ENCODE results near the gene NAA40. TPM values are rescaled to one million over a fixed set of nuclear protein-coding genes. Genes with fewer than 3 reads are reported as not detected.

NAA40 gene
- total and polyA plus RNA-seq, 2 of the 13 experiments (the other 11 are each of a cell fraction or from before 2014, with no cell fraction given), result 11.1 to 17.9 TPM

DNA sequence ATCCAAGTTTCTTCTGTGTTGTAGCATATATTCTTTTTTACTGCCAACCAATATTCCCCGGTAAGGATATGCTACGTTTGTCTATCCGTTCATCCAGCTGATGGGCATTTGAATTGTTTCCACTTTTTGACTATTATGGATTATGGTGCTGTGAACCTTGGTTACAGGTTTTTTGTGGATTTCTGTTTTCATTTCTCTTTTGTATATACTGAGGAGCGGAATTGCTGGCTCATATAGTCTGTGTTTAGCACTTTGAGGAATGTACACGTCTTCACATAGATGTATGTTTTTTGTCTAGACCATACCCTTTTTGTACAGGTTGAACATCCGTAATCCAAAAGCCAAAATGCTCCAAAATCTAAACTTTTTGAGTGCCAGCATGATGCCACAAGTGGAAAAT lies 45.4 kb upstream of the NAA40 start:
- no TSS peak for BruUV-seq (replicated peaks)
- Histone ChIP-seq H3K9ac (ENCODE audit: insufficient read depth, low read depth, low read length) (no peak overlapping the region), H3K4me1 (ENCODE audit: insufficient read depth, low read length) (peaks cover 24% of the 10 kb centered on the region), H3K4me2 (ENCODE audit: low read depth, low read length) (no peak overlapping the region), H3K4me3 (replicated peaks in 1 of 3; ENCODE audit: insufficient read depth in 1 of 3, low read depth in 2 of 3, low read length in 3 of 3) (no peak overlapping the region), H3K27me3 (ENCODE audit: control insufficient read depth in 1 of 2, insufficient read depth in 2 of 2, low read length in 2 of 2) (no peaks in the 10 kb centered on the region), H3K27ac (ENCODE audit: extremely low read length, insufficient read depth, low read length) (no peak overlapping the region), H4K20me1 (ENCODE audit: insufficient read depth, low read length) (0 out of 2 replicates have a peak, but pooled peaks cover 3% of the 10 kb centered on the region), H3K9me3 (ENCODE audit: low read length) (no peaks in the 10 kb centered on the region), H2AFZ (ENCODE audit: low read length) (no peak overlapping the region), H3K79me2 (ENCODE audit: insufficient read depth, low read length) (peaks cover 51% of the 10 kb centered on the region), H3K36me3 (replicated peaks in 1 of 2; ENCODE audit: control insufficient read depth in 1 of 2, insufficient read depth in 2 of 2, low read length in 2 of 2) (peaks cover 16 to 44% of the 10 kb centered on the region in 2 experiments)
- WGBS (ENCODE audit: low lambda C conversion rate), result 96% methylated on average over 6 of the region's 6 CpGs
- no peak for FAIRE-seq
- no peak for ATAC-seq
- TF ChIP-seq POLR2AphosphoS5 (IDR thresholded peaks at IDR 0.05; ENCODE audit: low read depth, low read length) (no peak), DPF2 (CRISPR knock-in tag; IDR thresholded peaks at IDR 0.05; ENCODE audit: borderline replicate concordance, low read depth) (no peak)
- TF ChIP-seq, protein P1, sequence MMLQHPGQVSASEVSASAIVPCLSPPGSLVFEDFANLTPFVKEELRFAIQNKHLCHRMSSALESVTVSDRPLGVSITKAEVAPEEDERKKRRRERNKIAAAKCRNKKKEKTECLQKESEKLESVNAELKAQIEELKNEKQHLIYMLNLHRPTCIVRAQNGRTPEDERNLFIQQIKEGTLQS (CRISPR knock-in tag; IDR thresholded peaks at IDR 0.05), result no peak
- TF ChIP-seq, protein P2, sequence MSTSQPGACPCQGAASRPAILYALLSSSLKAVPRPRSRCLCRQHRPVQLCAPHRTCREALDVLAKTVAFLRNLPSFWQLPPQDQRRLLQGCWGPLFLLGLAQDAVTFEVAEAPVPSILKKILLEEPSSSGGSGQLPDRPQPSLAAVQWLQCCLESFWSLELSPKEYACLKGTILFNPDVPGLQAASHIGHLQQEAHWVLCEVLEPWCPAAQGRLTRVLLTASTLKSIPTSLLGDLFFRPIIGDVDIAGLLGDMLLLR (CRISPR knock-in tag; IDR thresholded peaks at IDR 0.05), result no peak
- in situ Hi-C loops (cut with HindIII; ENCODE audit: extremely low pct_ligation_motif_present, low pct_unique_long_range_greater_than_20kb), result no loop called here
- DNase-seq (ENCODE audit: low spot score), result no peak
- POLR2A ChIA-PET, result no interaction called here
- CTCF ChIA-PET (ENCODE audit: low intra/inter-chr PET ratio, low total read pairs), result no interaction called here
- intact Hi-C loops (cut with micrococcal nuclease; ENCODE audit: unreplicated experiment), result no loop called here

DNA sequence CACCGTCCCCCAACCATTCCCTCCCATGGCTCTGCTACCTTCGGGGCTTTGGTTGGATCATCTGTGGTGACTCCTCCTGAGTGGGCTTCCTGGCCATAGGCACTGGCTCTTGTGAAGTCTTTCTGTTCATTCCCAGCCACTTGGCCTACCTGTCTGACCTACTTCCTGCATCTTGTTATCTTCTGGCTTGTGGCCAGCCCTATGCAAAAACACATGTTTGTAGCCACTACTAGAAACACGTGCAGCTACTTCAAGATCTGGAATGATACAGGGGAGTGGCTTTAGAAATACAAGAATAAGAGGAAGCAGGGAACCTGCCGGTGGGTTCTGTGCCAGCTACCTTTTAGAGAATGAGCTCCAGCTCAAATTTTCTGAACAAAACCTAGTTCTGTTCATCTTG lies 42.7 kb upstream of the NAA40 start:
- Histone ChIP-seq H3K27me3 (ENCODE audit: control insufficient read depth in 1 of 2, insufficient read depth in 2 of 2, low read length in 2 of 2) (no peaks in the 10 kb centered on the region; a peak in 1 of 5 replicates), H3K9ac (ENCODE audit: insufficient read depth, low read depth, low read length) (no peak overlapping the region), H3K4me3 (replicated peaks in 1 of 3; ENCODE audit: insufficient read depth in 1 of 3, low read depth in 2 of 3, low read length in 3 of 3) (no peak overlapping the region), H3K79me2 (ENCODE audit: insufficient read depth, low read length) (peaks cover 28% of the 10 kb centered on the region), H3K9me3 (ENCODE audit: low read length) (no peaks in the 10 kb centered on the region), H2AFZ (ENCODE audit: low read length) (no peak overlapping the region), H3K36me3 (replicated peaks in 1 of 2; ENCODE audit: control insufficient read depth in 1 of 2, insufficient read depth in 2 of 2, low read length in 2 of 2) (peaks cover 36 to 72% of the 10 kb centered on the region in 2 experiments), H3K27ac (ENCODE audit: extremely low read length, insufficient read depth, low read length) (no peak overlapping the region), H3K4me1 (ENCODE audit: insufficient read depth, low read length) (no peaks in the 10 kb centered on the region), H3K4me2 (ENCODE audit: low read depth, low read length) (no peak overlapping the region), H4K20me1 (ENCODE audit: insufficient read depth, low read length) (no peaks in the 10 kb centered on the region)
- WGBS (ENCODE audit: low lambda C conversion rate), result 99% methylated on average over 4 of the region's 4 CpGs
- FAIRE-seq, result no peak
- ATAC-seq, result no peak
- BruUV-seq (replicated peaks), result no TSS peak
- intact Hi-C loops (cut with micrococcal nuclease; ENCODE audit: unreplicated experiment) (no loop called here), in situ Hi-C loops (cut with HindIII; ENCODE audit: extremely low pct_ligation_motif_present, low pct_unique_long_range_greater_than_20kb) (no loop called here)
- POLR2A ChIA-PET, result no interaction called here
- CTCF ChIA-PET (ENCODE audit: low intra/inter-chr PET ratio, low total read pairs), result no interaction called here
- DNase-seq (ENCODE audit: low spot score), result no peak
- TF ChIP-seq YEATS2 (CRISPR knock-in tag; IDR thresholded peaks at IDR 0.05; ENCODE audit: borderline replicate concordance) (no peak), ZNF816 (CRISPR knock-in tag; IDR thresholded peaks at IDR 0.05; ENCODE audit: borderline replicate concordance) (no peak), MTA3 (CRISPR knock-in tag; IDR thresholded peaks at IDR 0.05) (no peak), PAF1 (CRISPR knock-in tag; IDR thresholded peaks at IDR 0.05) (no peak), RAD51 (IDR thresholded peaks at IDR 0.05; ENCODE audit: borderline replicate concordance) (no peak), MLLT10 (CRISPR knock-in tag; IDR thresholded peaks at IDR 0.05) (no peak), RCOR2 (CRISPR knock-in tag; IDR thresholded peaks at IDR 0.05) (no peak), ZNF850 (CRISPR knock-in tag; conservative IDR thresholded peaks at IDR 0.05) (no peak), ZFP82 (CRISPR knock-in tag; IDR thresholded peaks at IDR 0.05; ENCODE audit: borderline replicate concordance) (no peak), POLR2AphosphoS2 (IDR thresholded peaks at IDR 0.05; ENCODE audit: low read depth, low read length) (no peak), TCF7L2 (IDR thresholded peaks at IDR 0.05; ENCODE audit: low read depth, low read length) (no peak)
- TF ChIP-seq, protein P3, sequence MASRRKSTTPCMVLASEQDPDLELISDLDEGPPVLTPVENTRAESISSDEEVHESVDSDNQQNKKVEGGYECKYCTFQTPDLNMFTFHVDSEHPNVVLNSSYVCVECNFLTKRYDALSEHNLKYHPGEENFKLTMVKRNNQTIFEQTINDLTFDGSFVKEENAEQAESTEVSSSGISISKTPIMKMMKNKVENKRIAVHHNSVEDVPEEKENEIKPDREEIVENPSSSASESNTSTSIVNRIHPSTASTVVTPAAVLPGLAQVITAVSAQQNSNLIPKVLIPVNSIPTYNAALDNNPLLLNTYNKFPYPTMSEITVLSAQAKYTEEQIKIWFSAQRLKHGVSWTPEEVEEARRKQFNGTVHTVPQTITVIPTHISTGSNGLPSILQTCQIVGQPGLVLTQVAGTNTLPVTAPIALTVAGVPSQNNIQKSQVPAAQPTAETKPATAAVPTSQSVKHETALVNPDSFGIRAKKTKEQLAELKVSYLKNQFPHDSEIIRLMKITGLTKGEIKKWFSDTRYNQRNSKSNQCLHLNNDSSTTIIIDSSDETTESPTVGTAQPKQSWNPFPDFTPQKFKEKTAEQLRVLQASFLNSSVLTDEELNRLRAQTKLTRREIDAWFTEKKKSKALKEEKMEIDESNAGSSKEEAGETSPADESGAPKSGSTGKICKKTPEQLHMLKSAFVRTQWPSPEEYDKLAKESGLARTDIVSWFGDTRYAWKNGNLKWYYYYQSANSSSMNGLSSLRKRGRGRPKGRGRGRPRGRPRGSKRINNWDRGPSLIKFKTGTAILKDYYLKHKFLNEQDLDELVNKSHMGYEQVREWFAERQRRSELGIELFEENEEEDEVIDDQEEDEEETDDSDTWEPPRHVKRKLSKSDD (CRISPR knock-in tag; IDR thresholded peaks at IDR 0.05; ENCODE audit: low read depth), result no peak
- TF ChIP-seq, protein P4, sequence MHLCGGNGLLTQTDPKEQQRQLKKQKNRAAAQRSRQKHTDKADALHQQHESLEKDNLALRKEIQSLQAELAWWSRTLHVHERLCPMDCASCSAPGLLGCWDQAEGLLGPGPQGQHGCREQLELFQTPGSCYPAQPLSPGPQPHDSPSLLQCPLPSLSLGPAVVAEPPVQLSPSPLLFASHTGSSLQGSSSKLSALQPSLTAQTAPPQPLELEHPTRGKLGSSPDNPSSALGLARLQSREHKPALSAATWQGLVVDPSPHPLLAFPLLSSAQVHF (CRISPR knock-in tag; IDR thresholded peaks at IDR 0.05), result no peak
